ENCODE measurements around the gene C10orf67.

DNA sequence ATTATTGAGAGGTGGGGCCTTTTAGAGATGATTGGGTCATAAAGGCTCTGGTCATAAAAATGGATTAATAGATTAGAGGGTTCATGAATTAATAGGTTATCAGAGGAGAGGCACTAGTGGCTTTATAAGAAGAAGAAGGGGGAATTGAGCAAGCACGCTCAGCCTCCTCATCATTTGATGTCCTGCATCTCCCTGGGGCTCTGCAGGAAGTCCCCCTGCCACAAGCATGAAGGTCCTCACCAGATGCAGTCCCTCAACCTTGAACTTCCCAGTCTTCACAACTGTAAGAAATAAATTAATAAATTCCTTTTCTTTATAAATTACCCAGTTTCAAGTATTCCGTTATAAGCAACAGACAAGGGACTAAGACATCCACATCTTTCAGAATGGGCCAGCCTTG lies 17.1 kb upstream of the C10orf67 start:
- TF ChIP-seq, protein P1, sequence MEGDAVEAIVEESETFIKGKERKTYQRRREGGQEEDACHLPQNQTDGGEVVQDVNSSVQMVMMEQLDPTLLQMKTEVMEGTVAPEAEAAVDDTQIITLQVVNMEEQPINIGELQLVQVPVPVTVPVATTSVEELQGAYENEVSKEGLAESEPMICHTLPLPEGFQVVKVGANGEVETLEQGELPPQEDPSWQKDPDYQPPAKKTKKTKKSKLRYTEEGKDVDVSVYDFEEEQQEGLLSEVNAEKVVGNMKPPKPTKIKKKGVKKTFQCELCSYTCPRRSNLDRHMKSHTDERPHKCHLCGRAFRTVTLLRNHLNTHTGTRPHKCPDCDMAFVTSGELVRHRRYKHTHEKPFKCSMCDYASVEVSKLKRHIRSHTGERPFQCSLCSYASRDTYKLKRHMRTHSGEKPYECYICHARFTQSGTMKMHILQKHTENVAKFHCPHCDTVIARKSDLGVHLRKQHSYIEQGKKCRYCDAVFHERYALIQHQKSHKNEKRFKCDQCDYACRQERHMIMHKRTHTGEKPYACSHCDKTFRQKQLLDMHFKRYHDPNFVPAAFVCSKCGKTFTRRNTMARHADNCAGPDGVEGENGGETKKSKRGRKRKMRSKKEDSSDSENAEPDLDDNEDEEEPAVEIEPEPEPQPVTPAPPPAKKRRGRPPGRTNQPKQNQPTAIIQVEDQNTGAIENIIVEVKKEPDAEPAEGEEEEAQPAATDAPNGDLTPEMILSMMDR (IDR thresholded peaks at IDR 0.05), result no peak
- TF ChIP-seq POLR2A (IDR thresholded peaks at IDR 0.05) (no peak), POLR2AphosphoS5 (IDR thresholded peaks at IDR 0.05) (no peak)

Measured in gastroesophageal sphincter (tissue), 3 donors.